Body of pancreas (tissue), 4 donors: Measurements from ENCODE around the gene GINS2. TPM values are rescaled to one million over a fixed set of nuclear protein-coding genes. Genes with fewer than 3 reads are reported as not detected.

Source experiments
- ATAC-seq: fragments of 150-250 bp; one replicate; pipeline ENCODE4 v1.9.1; 2016
- DNase-seq, 4 donors: peaks; one replicate each; pipeline ENCODE4 v3.0.0-alpha.2; 2019
- H3K27ac ChIP-seq, 4 donors: fragments of 200-600 bp; sonication (generic); 1 replicate in 3 of 4; 2 replicates in 1 of 4; pipeline versions ENCODE4 v1.5.1 to v1.6.1; 2016 to 2019; ENCODE audit warnings: mild to moderate bottlenecking in 1 of 4, mixed read lengths in 1 of 4, moderate library complexity in 1 of 4
- H3K27me3 ChIP-seq, 2 donors: fragments of 200-600 bp; sonication (generic); one replicate each; pipeline ENCODE4 v1.6.0; 2016; ENCODE audit warnings: mild to moderate bottlenecking in 1 of 2
- H3K36me3 ChIP-seq, 2 donors: fragments of 200-600 bp; sonication (generic); replicated peaks in 1 of 2; 2 replicates each; pipeline ENCODE4 v1.5.1; 2016; ENCODE audit warnings: low read depth in 2 of 2; ENCODE audit not compliant: insufficient read depth in 1 of 2
- H3K4me1 ChIP-seq: fragments of 200-600 bp; sonication (generic); one replicate; pipeline ENCODE4 v1.6.0; 2016
- H3K4me3 ChIP-seq, 2 donors: fragments of 200-600 bp; sonication (generic); 1 replicate in 1 of 2; 2 replicates in 1 of 2; pipeline ENCODE4 v1.5.1; 2016 to 2019
- H3K9me3 ChIP-seq, 3 donors: fragments of 200-600 bp; sonication (generic); 1 replicate in 2 of 3; 2 replicates in 1 of 3; pipeline ENCODE4 v1.5.1; 2016
- CTCF ChIP-seq, 7 experiments: fragments of 450-650 bp in 4 of 7; fragments of 200-600 bp in 3 of 7; sonication (generic) in 3 of 7; IDR thresholded peaks; one replicate each; pipeline ENCODE4 v1.5.1; 2016 to 2019; ENCODE audit warnings: antibody characterized with exemption in 7 of 7
- POLR2A ChIP-seq, 3 donors: fragments of 450-650 bp; IDR thresholded peaks; one replicate each; pipeline ENCODE4 v1.6.1; 2016; ENCODE audit warnings: antibody characterized with exemption in 3 of 3, mild to moderate bottlenecking in 2 of 3
- WGBS, 2 donors: methylation state at CpG; one replicate each; pipeline ENCODE4 v1.1.5; 2017; 5-methylcytosine and 5-hydroxymethylcytosine counted together
- intact Hi-C: fragments of 100-400 bp; cut with DNase I; formaldehyde crosslinking; loops from one replicate; pipeline ENCODE4 v1.15.1; 2023
- total RNA-seq, 2 donors: library from RNA; depleted of rRNA; stranded (reverse); fragments of >200 nt; gene quantifications; one replicate each; pipeline ENCODE4 v1.1.0, GENCODE V29; 2016

Gene GINS2
- total RNA-seq, 2 donors from 2014 or later, result 0.26 to 0.33 TPM

- 86 to 89% methylated on average over 10 to 15 of the region's 15 CpGs for WGBS, 2 donors
- Histone ChIP-seq H3K9me3 (no peaks in the 10 kb centered on the region), H3K4me1 (peaks cover 32% of the 10 kb centered on the region), H3K4me3 (no peak overlapping the region), H3K27me3 (no peaks in the 10 kb centered on the region), H3K27ac (no peak overlapping the region), H3K36me3 (no peaks in the 10 kb centered on the region)
- ATAC-seq, result no peak
- intact Hi-C loops, result no loop called here
- no peak for DNase-seq
- TF ChIP-seq CTCF (IDR thresholded peaks at IDR 0.05) (no peak), POLR2A (IDR thresholded peaks at IDR 0.05) (no peak)
Observed at GRCh38 chr16:85646976-85647375, 41.8 kb downstream of the GINS2 start.

GRCh38 chr16:85646358-85646907 is 42.3 kb downstream of the GINS2 start:
- H3K9me3 ChIP-seq, result no peaks in the 10 kb centered on the region
- intact Hi-C loops, result no loop called here
- WGBS, 2 donors, result 51 to 86% methylated on average over 4 to 17 of the region's 17 CpGs

GRCh38 chr16:85645021-85645589 is 43.6 kb downstream of the GINS2 start:
- intact Hi-C loops, result no loop called here
- Histone ChIP-seq H3K4me1 (peaks cover 35% of the 10 kb centered on the region), H3K4me3 (no peak overlapping the region), H3K27me3 (no peaks in the 10 kb centered on the region), H3K9me3 (no peaks in the 10 kb centered on the region), H3K36me3 (no peaks in the 10 kb centered on the region), H3K27ac (no peak overlapping the region)
- TF ChIP-seq POLR2A (IDR thresholded peaks at IDR 0.05), result no peak
- TF ChIP-seq CTCF (IDR thresholded peaks at IDR 0.05), result no peak
- DNase-seq, result no peak
- 68 to 69% methylated on average over 3 to 19 of the region's 19 CpGs for WGBS, 2 donors
- no peak for ATAC-seq

More at GRCh38 chr16:85646358-85646907, 42.3 kb downstream of the GINS2 start:
- Histone ChIP-seq H3K36me3 (no peaks in the 10 kb centered on the region), H3K27ac (no peak overlapping the region), H3K4me1 (peaks cover 32% of the 10 kb centered on the region), H3K27me3 (no peaks in the 10 kb centered on the region), H3K4me3 (no peak overlapping the region)
- no peak for TF ChIP-seq CTCF (IDR thresholded peaks at IDR 0.05)
- no peak for TF ChIP-seq POLR2A (IDR thresholded peaks at IDR 0.05)
- no peak for ATAC-seq
- no peak for DNase-seq

GRCh38 chr16:85644093-85644712 is 44.6 kb downstream of the GINS2 start:
- Histone ChIP-seq H3K4me1 (peaks cover 44% of the 10 kb centered on the region), H3K9me3 (no peaks in the 10 kb centered on the region)

More at GRCh38 chr16:85644093-85644712, 44.6 kb downstream of the GINS2 start:
- H3K27ac ChIP-seq, result no peak overlapping the region
- H3K27me3 ChIP-seq, result no peaks in the 10 kb centered on the region
- 90 to 95% methylated on average over 21 of the region's 21 CpGs for WGBS, 2 donors
- H3K4me3 ChIP-seq, result no peak overlapping the region
- intact Hi-C loops, result no loop called here
- H3K36me3 ChIP-seq, result no peaks in the 10 kb centered on the region
- no peak for TF ChIP-seq CTCF (IDR thresholded peaks at IDR 0.05)
- TF ChIP-seq POLR2A (IDR thresholded peaks at IDR 0.05), result no peak
- DNase-seq, result no peak
- ATAC-seq, result no peak
